NCI-H2081 (cell line): ENCODE data around the gene UBIAD1.
"Not testable (repeated sequence)": the region's sequence is repeated elsewhere in the genome, so short reads cannot be mapped to it uniquely, and the experiment has no call there.

Experiments
- DNase-seq, 2 experiments: peaks; one replicate each; lab custom pipeline; 2025; lab: John Stamatoyannopoulos, UW

Gene UBIAD1

DNA sequence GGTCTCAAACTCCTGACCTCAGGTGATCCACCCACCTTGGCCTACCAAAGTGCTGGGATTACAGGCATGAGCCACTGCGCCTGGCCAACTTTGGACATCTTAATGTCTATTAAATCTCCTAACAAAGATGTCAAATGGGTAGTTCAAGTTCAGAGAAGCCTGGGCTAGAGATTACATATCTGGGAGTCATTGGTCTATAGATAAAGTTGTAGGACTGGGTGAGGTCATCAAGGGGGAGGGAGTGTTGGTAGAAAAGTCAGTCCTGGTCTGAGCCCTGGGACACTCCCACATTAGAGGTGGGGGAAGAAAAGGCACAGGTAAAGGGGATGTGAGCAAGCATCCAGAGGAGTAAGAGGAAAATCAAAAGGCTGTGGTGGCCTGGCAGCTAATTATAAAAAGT, 6.6 kb downstream of the UBIAD1 start:
- no peak for DNase-seq

DNA sequence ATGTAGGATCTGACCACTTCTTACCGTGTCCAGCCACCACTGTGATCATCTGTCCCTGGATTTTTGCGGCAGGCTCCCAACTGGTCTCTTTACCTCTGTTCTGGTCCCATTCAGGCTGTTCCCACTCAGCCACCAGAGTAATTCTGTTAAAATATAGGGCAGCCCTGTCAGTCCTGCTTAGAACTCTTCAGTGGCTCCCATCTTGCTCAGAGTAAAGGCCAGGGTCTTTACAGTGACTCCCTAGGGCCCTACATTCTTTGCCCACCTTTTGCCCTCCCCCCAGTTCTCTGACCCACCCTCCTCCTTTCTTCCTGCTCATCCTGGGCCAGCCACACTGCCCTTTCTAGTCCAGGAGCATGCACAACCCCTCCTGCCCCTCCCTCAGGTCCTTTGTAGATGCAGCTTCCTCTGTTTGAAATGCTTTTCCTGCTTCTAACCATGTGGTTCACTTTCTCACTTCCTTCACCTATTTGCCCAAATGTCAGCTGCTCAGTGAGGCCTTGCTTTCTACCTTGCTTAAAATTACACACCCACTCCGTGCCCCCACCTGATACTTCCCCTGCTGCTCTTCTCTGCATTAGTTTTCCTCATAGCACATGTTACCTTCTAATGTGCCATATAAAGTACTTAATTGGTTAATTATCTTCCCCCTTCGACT, 7.8 kb downstream of the UBIAD1 start:
- DNase-seq = no peak

DNA sequence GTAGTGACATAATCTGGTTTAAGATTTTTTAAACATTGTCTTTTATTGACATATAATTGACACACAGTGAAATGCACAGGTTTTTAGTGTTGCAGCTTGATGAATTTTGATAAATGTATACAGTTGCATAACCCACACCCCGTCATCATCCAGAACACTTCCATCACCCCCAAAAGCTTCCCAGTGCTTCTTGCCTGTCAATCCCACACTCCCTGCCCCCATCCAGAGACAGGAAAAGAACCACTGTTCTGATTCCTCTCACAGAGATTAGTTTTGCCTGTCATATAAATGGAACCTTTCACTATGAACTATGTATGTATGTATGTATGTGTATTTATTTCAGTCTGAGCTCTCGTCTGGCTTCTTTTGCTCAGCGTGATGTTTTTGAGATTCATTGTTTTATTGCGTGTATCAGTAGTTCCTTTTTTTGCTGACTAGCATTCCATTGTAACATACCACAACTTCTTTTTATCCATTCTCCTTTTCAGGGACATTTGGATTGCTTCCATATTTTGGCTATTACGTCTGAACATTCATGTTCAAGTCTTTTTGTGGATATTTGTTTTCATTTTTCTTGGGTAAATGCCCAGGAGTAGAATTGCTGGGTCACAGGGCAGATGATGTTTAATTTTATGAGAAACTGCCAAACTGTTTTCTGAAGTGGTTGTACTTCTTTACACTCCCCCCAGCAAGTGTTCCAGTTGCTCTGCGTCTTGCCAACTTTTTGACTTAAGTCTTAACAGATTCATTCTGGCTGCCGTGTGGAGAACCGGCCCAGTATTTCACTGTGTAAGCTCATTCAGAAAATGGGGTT, 8.7 kb downstream of the UBIAD1 start:
- no peak for DNase-seq

DNA sequence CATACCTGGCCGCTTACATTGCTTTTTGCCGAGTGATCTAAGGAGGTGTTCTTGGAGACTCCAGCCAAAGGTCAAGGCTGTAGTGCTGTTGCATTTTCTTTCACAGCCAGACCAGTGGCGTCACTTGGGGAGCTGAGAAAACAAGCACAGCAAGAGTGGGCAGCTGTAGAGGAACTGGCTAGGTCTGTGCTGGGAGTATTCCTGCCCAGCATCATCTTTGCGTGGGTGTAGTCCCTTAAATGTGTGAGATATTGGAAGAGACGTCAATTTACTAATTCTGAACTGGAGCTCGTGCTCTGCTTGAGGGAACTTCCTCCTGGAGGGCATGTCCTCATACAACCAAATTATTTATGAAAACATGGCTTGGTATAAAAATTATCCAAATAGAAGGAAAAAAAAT, 10.2 kb downstream of the UBIAD1 start:
- DNase-seq = no peak

DNA sequence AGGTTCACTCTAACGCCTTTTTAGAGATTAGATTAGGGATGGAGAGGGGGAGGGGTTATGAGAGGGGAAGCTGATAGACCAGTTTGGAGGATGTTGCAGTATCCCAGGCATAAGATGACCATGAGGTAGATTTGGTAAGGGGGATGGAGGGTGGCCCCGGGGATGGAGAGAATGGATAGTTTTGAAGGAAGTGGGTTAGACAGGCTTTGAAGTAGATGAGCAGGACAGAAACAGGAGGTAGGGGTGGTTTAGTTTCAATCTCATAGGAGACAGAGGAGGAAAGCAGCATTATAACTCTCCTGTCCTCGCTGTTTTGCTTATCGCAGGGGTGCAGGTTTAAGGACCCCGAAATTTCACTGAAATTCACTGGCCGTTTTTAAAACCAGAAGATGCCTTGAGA, 11.8 kb downstream of the UBIAD1 start:
- no peak for DNase-seq

DNA sequence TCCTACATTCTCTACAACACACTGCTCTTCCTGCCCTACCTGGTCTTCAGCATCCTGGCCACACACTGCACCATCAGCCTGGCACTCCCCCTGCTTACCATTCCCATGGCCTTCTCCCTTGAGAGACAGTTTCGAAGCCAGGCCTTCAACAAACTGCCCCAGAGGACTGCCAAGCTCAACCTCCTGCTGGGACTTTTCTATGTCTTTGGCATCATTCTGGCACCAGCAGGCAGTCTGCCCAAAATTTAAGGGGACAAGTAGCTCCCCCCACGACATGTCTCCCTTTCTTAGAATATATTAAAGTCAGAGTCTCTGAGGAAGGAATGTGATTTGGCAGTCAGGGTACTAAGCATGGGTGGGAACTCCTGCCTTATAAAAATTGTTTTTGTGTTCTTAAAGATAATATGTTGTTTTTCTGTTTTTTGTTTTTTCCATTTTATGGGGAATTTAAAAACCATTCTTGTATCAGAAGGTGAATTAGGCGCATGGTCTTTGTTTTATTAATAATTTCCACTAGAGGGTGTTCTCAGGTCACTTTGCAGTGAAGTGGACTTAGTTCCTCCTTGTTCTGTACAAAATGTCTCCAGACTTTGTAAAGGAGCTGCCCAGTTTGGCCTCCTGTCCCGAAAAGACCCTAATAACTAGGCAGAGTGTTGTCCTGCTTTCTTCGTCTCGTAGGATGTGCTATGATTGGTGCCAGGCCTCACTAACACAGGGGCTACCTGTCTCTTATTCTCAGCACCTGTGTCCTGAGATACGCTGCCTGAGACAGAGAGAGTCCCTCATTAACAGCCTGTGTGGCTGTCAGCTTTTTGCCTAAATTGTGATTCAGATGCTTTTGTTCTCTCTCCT, 13.1 kb downstream of the UBIAD1 start:
- no peak for DNase-seq

DNA sequence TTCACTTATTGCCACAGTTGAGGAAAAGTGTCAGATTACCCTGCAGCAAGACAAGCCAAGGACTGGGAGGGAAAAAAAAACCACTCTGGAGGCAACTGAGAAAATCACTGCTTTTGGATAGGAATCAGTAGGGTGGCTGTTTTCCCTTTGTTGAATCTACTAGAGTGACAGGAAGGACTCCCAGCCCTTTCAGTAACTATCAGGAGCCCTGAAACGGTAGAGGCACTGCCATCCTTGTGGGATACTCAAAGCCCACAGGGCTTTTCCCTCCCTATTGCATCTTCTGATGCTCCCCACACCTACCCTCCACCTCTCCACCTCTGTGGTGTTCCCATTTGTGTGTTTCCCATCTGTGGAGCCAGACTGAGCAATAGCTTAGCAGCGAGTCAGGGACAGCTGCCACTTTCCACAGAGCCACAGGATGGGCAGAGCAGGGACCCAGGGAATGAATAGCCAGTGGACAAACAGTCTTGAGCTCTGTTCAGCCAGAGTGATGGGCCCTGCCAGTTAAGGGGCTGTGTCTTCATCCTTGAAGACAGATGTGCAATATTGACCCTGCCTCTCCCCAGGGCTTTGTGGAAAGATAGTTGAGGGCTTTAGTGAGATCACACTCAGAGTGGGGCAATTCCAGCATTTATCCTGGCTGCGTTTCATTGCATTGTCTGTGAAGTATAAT, 13.9 kb downstream of the UBIAD1 start:
- DNase-seq = peak; percentile 27 to 35

DNA sequence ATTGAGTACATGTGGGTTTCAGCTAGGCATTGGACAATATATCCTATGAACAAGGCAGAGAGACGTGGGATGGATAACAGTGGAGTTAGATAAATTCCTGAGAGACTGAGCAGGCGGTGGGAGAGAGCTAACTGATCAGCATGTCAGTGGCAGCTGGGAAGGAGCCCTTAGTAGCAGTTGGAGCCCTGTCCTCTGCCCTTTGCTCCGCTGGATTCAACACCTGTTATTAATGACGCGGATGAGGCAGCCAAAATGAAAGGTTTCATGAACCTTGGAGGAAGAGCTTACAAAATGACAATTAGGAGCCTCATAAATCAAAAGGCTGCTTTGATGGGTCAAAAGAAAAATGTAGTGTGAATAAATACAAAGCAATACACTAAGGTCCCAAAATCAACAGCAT, 16.1 kb downstream of the UBIAD1 start:
- no peak for DNase-seq

DNA sequence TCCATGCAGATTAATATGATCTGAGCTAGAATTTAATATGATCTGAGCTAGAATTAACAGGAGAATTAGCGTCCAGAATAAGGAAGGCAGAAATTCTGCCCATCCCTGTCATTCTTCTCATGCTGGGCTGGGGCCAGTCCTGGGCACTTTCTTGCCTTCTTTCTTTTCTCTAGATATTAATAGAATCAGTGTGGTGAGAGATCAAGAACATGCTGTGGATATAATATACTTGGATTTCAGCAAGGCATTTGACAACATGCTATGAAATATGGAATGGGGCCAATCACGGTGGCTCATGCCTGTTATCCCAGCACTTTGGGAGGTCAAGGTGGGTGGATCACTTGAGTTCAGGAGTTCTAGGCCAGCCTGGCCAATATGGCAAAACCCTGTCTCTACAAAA, 18.1 kb downstream of the UBIAD1 start:
- no peak for DNase-seq

DNA sequence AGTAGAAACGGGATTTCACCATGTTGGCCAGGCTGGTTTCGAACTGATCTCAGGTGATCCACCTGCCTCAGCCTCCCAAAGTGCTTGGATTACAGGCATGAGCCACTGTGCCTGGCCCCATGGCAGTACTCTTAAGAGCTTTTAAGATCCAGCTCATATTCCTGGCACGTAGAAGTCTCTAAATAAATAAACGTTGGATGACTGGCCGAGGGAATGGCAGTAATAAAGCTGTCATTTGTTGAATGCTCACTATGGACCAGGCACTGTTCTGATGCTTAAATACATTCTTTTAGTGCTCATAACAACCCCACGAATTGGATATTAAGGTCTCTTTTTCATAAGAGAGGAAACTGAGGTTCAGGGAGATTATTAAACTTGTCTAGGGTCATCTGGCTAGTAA, 20.9 kb downstream of the UBIAD1 start:
- DNase-seq = no peak

DNA sequence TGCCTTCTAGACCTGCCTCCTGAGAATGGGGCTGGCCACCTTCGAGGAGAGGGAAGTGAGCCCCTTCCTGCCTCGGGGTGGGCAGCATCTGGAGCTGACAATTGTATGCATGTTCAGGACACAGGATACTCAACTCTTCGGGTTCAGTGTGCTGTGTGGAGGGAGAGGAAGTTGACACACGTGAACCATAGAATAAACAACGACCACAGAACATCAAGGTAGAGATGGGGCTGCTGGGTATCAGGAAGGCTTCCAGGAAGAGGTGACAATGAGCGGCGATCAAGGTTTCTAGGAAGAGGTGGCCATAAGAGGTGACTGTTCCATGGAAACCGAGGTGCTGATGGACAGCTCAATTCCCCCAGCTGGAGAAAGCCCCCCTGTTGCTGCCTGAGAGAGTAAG, 22.0 kb downstream of the UBIAD1 start:
- DNase-seq = no peak

DNA sequence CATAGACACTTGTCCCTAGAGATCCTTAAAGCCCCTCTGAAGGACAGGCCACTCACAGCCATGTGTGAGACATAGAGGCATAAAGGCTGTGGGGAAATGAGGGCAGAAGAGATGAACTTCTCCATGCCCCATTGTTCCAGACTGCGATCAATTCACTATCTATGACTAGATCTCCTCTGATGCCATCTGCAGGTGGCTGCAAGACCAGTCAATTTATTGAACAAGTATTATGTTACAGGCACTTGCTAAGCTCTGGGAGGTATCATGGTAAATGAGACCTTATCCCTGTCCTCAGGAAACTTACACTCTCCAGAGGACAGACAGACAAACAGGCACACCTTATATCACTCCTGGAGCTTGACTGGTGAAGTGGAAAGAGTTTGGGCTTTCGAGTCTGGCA, 22.9 kb downstream of the UBIAD1 start:
- no peak for DNase-seq

DNA sequence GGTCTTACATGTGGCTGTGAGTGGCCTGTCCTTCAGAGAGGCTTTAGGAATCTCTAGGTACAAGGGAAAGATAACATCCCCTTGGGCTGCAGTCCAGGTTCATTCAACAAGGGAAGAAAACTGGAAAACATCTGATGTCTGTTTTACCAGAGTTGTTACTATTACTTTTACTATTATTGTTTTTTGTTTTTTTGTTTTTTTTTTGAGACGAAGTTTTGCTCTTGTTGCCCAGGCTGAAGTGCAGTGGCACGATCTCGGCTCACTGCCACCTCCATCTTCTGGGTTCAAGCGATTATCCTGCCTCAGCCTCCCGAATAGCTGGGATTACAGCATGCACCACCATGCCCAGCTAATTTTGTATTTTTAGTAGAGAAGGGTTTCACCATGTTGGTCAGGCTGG, 24.8 kb downstream of the UBIAD1 start:
- not testable (repeated sequence) for DNase-seq

DNA sequence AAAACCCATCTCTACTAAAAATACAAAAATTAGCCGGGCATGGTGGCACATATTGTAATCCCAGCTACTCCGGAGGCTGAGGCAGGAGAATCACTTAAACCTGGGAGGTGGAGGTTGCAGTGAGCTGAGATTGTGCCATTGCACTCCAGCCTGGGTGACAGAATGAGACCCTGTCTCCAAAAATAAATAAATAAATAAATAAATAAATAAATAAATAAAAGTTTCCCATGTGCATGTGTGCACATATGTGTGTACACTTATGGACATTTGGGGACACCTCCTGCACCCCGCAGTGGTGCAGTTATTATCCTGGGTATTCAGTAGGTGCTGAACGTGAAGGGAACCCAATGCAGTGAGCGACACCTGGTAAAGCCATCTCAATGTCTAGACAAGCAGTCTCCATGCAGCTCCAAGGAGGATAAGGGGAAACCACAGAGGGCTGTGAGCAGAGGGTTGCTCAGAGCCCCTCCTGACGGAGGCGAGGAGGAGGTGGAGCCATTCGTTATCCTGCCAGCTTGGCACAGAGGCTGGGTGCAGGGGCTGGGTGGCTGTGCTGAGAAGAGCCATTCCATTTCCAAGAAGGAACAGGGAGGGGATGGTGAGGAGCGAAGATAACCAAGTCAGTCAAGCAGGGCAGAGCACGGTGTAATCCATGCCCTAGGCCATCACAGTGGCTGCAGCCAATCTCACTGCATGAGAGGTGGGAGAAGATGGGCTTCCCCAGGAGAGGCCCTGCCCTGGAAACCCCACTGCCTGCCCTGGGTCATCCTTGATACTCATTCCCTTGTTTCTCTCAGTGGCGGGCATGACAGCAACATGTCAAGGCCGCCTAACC, 25.6 kb downstream of the UBIAD1 start:
- no peak for DNase-seq

DNA sequence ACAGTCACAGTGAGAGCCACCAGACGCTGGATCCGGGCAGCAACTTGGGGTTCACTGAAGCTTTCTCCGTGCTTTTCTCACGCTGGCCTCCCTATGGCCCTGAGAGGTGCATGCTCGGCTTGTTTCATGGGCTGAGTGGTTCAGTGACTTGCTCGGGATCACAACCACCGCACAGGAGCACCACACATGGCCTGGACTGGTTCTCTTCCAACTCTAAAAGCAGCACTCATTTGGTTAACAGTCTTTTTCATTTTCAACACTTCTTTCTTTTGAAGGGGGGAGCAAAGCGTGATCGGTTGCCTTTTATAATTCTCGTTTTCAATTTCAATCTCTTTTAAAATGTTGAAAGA, 26.2 kb downstream of the UBIAD1 start:
- DNase-seq = no peak

DNA sequence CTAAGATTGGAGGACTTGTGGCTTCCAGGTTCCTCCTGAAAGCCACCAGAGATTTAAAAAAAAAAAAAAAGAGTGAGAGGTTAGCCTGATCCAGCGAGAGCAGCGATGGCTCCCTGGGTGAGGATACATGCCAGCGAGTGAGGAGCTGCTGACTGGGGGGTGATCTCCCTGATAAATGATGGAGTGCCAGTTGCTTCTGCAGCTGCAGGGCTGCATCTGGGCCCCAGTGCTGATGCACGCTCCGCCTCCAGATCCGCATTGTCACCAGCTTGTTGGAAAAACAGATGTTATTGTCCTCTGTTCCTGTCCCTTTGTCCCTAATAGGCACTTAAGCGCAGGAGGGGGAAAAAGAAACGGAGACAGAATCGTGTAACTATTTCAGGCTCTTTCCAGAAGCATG, 28.6 kb downstream of the UBIAD1 start:
- no peak for DNase-seq

DNA sequence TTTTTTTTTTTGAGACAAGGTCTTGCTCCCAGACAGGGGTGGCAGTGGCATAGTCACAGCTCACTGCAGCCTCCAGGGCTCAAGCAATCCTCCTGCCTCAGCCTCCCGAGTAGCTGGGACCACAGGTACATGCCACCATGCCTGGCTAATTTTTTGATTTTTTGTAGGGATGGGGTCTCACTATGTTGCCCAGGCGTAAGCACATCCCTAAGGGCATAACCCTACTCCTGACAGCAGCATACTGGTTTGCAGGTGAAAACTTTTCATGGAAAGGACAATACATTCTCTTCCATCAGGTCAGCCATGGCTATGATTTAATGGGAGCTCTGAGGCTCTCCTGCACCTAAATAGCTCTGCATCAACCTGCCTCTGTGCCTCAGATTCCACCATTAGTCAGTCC, 29.4 kb downstream of the UBIAD1 start:
- DNase-seq = no peak

DNA sequence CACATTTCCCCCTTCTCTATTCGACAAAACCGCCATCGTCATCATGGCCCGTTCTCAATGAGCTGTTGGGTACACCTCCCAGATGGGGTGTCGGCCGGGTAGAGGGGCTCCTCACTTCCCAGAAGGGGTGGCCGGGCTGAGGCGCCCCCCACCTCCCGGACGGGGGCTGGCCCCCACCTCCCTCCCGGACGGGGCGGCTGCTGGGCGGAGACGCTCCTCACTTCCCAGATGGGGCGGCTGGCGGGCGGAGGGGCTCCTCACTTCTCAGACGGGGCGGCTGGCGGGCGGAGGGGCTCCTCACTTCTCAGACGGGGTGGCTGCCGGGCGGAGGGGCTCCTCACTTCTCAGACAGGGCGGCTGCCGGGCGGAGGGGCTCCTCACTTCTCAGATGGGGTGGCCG, 32.5 kb downstream of the UBIAD1 start:
- DNase-seq = not testable (repeated sequence)

DNA sequence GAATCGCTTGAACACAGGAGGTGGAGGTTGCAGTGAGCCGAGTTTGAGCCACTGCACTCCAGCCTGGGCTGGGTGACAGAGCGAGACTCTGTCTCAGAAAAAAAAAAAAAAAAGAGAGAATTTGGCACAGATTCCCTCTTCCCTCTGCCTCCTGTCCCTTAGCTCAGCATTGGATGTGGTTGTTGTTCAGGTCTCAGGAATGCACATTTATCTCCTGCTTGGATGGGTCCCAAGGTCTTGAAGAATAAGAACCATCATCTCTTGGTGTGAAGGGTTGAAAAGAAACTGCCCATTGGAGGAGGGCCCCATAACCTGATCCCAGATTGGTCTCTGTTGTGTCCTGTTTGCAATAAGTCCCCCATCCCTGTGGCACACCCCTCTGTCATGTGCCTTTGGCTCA, 34.9 kb downstream of the UBIAD1 start:
- DNase-seq = no peak

DNA sequence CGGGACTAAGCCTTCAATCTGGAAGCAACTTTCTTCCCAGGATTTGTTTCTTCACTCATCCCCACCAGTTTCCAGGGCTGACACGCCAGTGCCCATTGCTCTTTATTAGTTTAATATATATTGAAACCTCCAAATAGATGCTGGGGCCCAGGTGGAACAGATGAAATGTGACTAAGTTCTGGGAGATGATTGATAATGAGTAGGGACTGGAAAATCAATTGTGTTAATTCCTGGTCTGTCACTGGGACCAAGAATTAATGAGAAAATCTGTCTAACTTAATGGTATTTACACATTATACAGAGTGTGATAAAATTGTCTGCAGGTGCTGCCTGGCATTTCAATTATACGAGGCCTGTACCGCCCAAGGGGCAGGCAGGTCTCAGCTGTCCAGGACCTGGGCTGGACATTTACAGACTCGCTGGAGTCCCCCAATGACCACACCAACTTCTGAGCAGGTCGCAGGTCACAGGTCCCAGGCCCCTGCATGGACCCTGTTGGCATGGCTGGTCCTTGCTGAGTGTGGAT, 35.8 kb downstream of the UBIAD1 start:
- DNase-seq = no peak

DNA sequence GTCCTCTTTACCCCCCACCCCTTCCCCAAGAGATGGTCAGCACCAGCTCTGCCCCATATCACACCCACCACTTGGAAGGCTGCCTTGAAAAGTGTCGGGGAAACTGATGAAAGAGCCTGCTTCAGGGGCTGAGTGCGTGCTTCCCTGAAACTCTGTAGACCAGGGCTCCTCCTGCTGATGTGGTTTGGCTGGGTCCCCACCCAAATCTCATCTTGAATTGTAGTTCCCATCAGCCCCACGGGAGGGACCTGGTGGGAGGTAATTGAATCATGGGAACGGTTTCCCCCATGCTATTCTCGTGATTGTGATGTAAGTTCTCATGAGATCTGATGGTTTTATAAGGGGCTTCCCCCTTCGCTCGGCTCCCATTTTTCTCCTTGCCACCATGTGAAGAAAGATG, 36.4 kb downstream of the UBIAD1 start:
- DNase-seq = no peak
